Stimulated activated memory B cell treated with anti-CD40 and anti-IgM and Interleukin-4, amounts not matched to agents 10 μg/mL and 1 μg/mL and 100 μg/mL, for 72 hours (primary cell): ENCODE data around the gene TSKU.
A peak's percentile ranks its signal among the peaks of the same experiment; 100 is the strongest.

Experiments used
- ATAC-seq: fragments of 150-1000 bp; cut with Tn5 transposase; 2 replicates; pipeline ENCODE4 v1.10.0; 2021
- H3K27ac Mint-ChIP-seq: one replicate; pipeline ENCODE4 v1.8.0; 2022; ENCODE audit warnings: mild to moderate bottlenecking, mixed read lengths
- H3K27me3 Mint-ChIP-seq: one replicate; pipeline ENCODE4 v1.8.0; 2022; ENCODE audit warnings: mixed read lengths
- H3K36me3 Mint-ChIP-seq: one replicate; pipeline ENCODE4 v1.8.0; 2022; ENCODE audit warnings: mixed read lengths
- H3K4me1 Mint-ChIP-seq: one replicate; pipeline ENCODE4 v1.8.0; 2022; ENCODE audit warnings: mixed read lengths
- H3K4me3 Mint-ChIP-seq: one replicate; pipeline ENCODE4 v1.8.0; 2022; ENCODE audit warnings: mild to moderate bottlenecking, moderate library complexity, mixed read lengths
- H3K9me3 Mint-ChIP-seq: one replicate; pipeline ENCODE4 v1.8.0; 2022; ENCODE audit warnings: mixed read lengths

TSKU gene

DNA sequence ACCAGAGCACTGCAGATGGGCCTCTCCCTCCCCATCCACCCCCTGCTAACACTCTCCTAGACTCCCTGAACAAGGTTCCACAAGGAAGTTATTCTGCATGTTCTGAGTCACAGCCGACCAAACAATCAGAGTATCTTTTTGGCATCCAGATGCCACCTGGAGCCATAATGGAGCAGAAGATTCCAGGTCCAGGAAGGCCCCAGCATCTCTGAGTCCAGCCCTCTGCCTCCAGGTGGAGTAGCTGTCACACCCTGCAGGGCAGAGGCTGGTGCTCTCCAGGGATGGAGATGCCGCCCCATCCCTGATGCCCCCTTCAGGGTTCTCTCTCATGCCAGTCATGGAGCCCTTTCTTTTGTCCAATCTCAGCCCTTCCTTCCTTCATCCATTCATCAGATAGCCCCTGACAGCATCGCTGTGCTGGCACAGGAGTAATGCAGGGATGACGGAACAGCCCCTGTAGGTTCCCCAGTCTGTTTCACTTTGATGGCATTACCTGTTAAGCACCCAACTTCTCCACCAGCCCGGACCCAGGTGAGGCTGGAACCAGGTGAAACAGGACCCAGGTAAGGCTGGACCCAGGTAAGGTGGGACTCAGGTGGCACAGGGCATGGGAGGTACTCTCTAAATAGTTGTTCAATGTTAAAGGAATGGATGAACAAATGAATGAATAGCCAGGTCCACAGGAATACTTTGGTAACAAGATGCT is 20.1 kb upstream of the TSKU start:
- Mint-ChIP-seq H3K27me3 (peaks cover 36% of the 10 kb centered on the region), H3K4me1 (no peaks in the 10 kb centered on the region), H3K27ac (no peak overlapping the region), H3K9me3 (no peaks in the 10 kb centered on the region), H3K36me3 (no peaks in the 10 kb centered on the region), H3K4me3 (no peak overlapping the region)
- no peak for ATAC-seq

DNA sequence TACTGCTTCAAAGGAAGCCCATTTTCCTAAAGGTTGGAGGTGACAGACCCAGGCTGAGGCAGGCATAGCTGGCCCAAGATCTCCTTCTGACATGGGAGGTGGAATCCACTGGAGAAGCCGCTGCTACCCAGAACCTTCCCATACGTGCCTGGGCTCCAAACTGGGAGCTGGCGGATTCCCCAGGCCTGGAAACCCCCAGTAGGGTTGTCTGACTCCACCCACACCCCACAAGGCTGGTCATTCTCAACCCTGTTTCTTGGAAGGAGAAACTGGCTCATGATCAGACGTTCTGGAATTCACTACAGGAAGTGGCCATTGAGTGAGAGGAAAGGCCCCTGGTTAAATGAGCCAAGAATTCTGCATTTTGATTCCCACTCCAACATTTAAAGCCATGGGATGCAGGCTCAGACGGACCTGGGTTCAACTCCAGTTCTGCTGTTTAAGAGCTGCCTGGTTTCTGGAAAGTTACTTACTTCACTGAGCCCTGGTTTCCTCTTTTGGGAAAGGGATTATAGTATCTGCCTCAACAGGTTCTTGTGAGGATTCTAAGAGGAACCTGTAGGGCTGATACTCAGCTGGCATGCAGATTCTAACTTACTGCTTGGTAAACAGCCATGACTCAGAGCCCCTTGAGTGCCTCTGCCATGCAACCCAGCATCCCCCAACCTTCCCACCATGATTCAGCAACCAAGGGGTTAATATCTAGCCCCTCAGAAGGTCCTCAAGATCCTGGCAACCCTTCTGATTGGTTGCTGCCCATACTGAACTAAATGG is 19.4 kb upstream of the TSKU start:
- Mint-ChIP-seq H3K36me3 (no peaks in the 10 kb centered on the region), H3K4me1 (peaks cover 4% of the 10 kb centered on the region), H3K4me3 (no peak overlapping the region), H3K9me3 (no peaks in the 10 kb centered on the region), H3K27me3 (peaks cover 36% of the 10 kb centered on the region), H3K27ac (no peak overlapping the region)
- no peak for ATAC-seq

DNA sequence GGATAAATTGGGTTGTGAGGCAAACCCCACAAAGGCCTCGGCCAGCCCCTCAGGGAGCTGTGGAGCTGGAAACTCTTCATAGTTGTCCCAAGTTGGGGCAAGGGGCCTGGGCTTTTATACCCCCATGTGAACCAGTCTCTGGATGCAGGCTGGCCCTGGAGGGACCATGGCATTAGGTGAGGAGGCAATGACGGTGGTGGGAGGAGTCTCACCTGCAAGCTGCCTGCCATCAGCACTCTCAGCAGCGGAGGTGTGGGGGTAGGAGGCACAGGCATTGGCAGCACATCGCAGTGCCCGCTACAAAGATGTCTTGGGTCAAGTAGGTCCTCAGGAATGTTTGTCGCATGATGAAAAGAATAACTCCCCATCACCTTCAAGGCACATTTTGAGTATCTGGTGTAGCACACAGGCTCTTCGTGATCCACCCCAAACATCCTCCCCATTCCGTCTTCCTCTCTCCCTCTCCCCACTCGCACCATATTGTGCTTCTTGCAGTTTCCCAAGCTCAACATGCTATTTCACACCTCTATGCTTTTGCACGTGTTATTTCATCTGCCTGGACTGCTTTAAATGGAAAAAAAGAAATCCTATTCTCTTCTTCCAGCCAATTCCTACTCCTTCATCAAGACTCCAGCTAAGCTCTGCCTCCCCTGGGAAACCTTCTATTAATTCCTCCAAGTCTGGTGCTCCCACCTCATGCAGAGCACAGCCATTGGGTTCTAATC is 18.1 kb upstream of the TSKU start:
- H3K36me3 Mint-ChIP-seq, result no peaks in the 10 kb centered on the region
- peaks cover 6% of the 10 kb centered on the region for H3K4me1 Mint-ChIP-seq
- peaks cover 36% of the 10 kb centered on the region for H3K27me3 Mint-ChIP-seq
- H3K4me3 Mint-ChIP-seq, result no peak overlapping the region
- no peak for ATAC-seq
- no peaks in the 10 kb centered on the region for H3K9me3 Mint-ChIP-seq
- no peak overlapping the region for H3K27ac Mint-ChIP-seq

DNA sequence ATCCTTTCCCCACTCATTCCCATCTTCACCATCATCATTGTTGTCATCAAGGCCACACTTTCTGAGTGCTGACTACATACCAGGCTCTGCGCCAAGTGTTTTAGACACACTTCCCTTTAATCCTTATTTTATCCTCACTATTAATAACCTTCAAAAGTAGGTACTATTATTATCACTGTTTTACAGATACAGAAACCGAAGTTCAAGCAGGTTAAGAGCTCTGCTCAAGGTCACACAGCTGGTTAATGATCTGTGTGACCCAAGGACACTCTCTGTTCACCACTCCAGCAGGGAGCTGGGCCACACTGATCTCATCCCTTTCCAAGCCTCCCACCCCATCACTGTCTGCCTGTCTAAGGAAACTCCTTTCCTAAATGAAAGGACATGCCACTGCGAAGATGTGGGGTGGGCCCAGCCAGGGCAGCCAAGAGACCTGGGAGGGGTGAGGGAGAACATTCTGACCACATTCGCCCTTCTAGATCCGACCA is 17.2 kb upstream of the TSKU start:
- ATAC-seq, result no peak
- Mint-ChIP-seq H3K27me3 (peaks cover 36% of the 10 kb centered on the region), H3K4me3 (no peak overlapping the region), H3K36me3 (no peaks in the 10 kb centered on the region), H3K4me1 (peaks cover 6% of the 10 kb centered on the region), H3K27ac (no peak overlapping the region), H3K9me3 (no peaks in the 10 kb centered on the region)

DNA sequence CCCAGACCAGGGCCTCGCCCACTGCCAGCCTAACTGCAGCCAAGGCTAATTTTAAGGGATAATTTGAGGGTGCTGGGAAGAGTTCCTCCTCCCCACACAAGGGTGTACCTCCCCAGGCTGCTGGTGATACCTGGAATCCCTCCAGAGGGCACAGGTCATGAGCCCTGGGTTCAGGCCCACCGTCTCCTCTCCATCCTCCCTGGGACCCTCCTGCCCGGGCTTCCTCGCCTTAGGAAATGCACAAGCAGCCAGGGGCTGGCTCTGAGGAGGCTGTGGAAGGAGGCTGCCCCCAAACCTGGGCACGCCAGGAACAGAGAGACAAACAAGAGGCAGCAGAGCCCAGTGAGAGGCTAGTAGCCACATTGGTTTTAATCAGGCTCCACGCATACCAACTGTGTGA is 16.6 kb upstream of the TSKU start:
- Mint-ChIP-seq H3K9me3 (no peaks in the 10 kb centered on the region), H3K36me3 (no peaks in the 10 kb centered on the region), H3K27ac (no peak overlapping the region), H3K4me3 (no peak overlapping the region), H3K4me1 (peaks cover 6% of the 10 kb centered on the region), H3K27me3 (peaks cover 36% of the 10 kb centered on the region)
- no peak for ATAC-seq

DNA sequence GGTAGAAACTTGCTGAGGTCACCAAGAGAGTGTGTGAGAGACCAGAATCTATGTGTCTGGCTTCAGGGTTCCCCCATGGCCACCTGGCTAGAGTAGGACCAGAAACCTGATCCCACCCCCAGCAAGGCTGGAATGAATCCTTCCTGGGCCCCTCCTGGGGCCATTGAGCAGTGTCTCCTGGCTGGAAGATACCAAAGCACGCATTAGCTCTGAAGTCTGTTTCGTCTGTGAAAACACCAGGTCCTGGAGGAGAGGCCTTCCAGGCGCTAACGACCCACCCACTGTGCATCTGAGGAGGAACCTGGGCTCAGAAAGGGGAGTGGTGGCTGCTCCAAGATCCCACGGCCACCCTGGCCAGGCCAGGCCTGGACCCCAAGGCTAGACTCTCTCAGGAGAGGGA is 15.5 kb upstream of the TSKU start:
- H3K36me3 Mint-ChIP-seq, result no peaks in the 10 kb centered on the region

DNA sequence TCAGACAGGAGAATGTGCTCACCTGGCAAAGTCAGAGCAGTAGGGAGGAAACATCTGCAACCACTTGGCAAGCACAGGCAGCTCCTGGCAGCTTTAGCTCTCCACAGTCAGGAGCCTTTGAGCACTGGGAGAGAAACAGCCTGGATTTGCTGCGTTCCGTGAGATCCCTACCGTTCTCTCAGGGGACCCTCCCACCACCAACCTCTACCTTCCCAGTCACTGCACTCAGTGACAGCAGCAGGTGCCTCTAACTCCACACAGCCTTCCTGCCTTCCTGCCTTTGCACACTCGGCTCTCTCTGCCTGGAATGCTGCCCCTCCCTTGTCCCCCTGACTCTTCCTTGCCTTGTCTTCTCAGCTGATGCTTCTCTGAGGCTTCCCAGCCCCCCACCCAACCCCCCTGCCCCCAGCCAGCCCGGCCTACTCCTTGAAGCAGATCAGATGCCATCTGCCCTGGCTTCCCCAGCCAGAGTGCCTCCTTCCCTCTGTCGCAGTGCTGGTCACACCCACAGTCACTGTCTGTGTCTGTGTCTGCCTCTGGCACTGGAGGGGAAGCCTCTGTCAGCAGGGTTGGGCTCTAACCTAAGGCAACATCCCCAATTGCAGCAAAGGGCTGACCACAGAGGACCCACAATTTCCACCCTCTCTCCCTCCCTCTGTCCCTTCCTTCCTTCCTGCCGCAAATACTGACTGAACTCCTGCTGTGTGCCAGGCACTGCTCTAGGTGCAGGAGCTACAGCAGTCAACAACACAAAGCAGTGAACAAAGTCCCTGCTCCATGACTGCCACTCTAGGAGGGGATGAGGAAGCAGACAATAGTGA is 14.9 kb upstream of the TSKU start:
- H3K36me3 Mint-ChIP-seq, result no peaks in the 10 kb centered on the region
- ATAC-seq, result peak; percentile 7
- no peaks in the 10 kb centered on the region for H3K9me3 Mint-ChIP-seq
- peaks cover 6% of the 10 kb centered on the region for H3K4me1 Mint-ChIP-seq
- no peak overlapping the region for H3K27ac Mint-ChIP-seq
- peaks cover 46% of the 10 kb centered on the region for H3K27me3 Mint-ChIP-seq
- no peak overlapping the region for H3K4me3 Mint-ChIP-seq

More for the DNA sequence above, 15.5 kb upstream of the TSKU start:
- peaks cover 40% of the 10 kb centered on the region for H3K27me3 Mint-ChIP-seq
- ATAC-seq, result no peak
- H3K4me3 Mint-ChIP-seq, result no peak overlapping the region
- peaks cover 6% of the 10 kb centered on the region for H3K4me1 Mint-ChIP-seq
- no peak overlapping the region for H3K27ac Mint-ChIP-seq
- H3K9me3 Mint-ChIP-seq, result no peaks in the 10 kb centered on the region

DNA sequence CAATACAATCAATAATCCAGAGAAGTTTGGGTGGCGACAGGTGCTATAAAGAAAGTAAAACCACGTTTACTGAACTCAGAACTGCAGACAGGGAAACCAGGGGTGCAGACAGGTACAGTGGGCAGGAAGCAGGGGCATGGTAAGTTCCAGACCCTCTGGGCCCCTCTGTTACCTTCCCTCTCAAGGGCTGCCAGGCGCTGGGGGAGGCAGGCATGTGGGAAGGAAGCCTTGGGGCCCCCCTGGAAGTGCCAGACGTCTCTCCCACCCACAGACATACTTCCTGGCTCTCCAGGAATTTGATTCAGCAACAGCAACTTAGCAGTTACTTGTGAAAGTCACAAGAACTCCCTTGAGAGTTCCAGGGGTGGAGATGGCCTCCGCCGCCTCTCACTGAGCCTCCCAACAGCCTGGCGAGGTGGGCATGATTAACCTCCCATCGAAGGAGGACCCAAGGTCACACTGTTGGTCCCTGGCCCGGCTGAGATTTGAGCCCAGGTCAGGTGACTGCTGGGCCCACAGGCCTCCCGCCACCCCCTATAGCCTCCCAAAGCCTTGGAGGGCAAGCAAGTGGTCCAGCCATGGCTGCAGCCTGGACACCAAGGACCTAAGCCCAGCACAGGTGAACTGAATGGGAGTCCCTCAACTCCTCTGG is 14.1 kb upstream of the TSKU start:
- no peak for ATAC-seq
- H3K4me1 Mint-ChIP-seq, result peaks cover 6% of the 10 kb centered on the region
- H3K9me3 Mint-ChIP-seq, result no peaks in the 10 kb centered on the region
- peaks cover 47% of the 10 kb centered on the region for H3K27me3 Mint-ChIP-seq
- H3K27ac Mint-ChIP-seq, result no peak overlapping the region
- no peak overlapping the region for H3K4me3 Mint-ChIP-seq
- H3K36me3 Mint-ChIP-seq, result no peaks in the 10 kb centered on the region

DNA sequence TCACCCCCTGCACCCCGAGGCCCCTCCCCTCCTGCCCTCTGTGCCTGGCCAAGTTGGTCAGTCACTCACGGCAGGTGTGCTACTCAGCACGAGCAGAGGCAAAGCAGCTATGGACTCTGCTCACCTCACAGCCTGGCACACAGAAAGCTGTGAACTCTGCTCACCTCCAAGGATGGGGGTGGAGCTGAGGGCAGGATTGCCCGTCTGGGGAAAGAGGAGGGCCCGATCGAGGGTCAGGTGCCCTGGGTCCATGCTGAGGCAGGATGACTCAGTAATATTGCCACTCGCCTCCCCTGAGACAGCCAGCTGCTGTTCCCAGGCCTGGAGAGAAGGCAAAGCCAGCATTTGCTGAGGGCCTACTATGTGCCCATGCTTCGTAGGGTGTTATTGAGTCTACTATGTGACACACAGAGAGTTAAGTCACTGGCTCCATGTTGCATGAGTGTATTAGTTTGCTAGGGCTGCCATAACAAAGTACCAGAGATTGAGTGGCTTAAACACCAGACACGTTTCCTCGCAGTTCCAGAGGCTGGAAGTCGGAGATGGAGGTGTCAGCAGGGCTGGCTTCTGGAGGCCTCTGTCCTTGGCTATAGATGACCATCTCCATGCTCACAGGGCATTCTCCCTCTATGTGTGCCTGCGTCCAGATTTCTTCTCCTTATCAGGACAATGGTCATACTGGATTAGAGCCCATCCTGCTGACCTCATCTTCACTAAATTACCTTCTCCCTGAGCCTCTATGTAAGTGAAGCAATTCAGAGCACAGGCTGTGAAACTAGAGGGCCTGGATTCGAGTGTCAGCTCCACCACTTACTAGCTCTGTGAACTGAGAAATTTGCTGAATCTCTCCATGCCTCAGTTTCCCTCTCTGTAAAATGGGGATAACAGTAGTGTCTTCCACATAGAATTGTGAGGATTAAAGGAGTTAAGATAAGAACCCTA is 13.2 kb upstream of the TSKU start:
- Mint-ChIP-seq H3K27me3 (peaks cover 47% of the 10 kb centered on the region), H3K36me3 (peaks cover 6% of the 10 kb centered on the region), H3K9me3 (peaks cover 3% of the 10 kb centered on the region), H3K4me1 (peaks cover 6% of the 10 kb centered on the region), H3K27ac (no peak overlapping the region), H3K4me3 (no peak overlapping the region)
- ATAC-seq, result no peak

DNA sequence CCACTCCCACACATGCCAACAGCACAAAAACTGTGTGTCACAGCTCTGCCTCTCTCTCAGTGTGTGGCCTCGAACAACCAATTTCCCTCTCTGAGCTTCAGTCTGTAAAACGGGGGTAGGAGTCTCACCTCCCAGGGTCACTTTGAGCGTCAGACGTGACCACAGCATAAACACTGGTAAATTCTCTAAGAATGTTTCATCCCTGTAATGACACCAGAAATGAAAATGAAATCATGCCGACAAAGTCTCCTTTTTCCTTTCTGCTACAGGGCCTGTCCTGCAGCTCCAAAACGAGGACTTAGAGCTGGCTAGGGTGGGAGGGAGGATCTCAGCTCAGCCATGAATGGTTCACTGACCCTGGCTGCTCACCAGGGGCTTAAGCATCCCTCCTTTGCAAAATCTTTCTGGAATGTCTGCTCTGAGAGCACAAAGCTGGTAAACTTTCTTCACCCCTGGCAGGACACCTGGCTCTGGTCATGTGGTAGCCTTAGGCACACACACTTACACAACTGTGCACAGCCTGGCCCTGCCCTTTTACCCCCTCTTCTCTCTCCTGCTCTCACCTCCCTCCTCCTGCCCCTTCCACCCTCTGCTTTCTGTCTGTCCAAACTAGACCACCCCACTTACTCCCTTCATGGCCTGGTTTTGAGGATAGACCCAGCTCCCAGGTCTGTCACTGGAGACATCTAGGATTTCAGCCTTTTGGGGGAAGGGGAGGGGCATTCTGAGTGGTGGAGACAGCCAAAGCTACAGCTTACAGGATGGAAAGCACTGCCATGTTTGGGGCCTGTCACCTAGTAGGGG is 12.3 kb upstream of the TSKU start:
- Mint-ChIP-seq H3K36me3 (peaks cover 6% of the 10 kb centered on the region), H3K27me3 (peaks cover 40% of the 10 kb centered on the region), H3K4me3 (no peak overlapping the region), H3K27ac (no peak overlapping the region), H3K9me3 (peaks cover 3% of the 10 kb centered on the region), H3K4me1 (peaks cover 6% of the 10 kb centered on the region)
- ATAC-seq, result no peak

DNA sequence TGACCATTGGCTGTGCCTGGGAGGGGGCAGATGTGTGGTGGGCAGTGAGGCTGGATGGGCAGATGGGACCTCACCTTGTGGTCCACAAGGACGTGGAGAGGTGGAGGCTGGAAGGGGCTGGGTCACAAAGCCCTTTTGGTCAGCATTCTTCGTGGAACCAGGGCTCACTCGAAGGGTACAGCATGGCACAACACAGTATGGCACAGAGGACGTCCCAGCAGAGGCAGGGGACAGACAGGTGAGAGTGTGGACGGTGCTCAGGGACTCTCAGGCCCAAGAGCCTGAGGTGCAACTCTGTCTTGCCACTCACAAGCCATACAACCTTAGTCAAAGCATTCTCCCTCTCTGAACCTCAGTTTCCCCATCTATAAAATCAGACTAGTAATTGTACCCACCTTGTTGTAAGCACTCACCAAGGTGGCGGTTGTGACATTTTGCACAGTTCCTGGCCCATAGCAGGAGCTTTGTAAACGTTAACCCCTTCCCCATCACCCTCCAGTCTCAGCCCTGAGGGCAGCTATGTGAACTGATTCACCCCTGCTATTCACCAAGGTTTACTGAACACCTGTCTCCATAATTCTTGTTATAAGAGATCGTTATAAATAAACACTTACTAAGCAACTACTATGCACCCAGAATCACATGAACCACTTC is 11.6 kb upstream of the TSKU start:
- H3K4me1 Mint-ChIP-seq, result peaks cover 6% of the 10 kb centered on the region
- ATAC-seq, result no peak
- H3K9me3 Mint-ChIP-seq, result peaks cover 3% of the 10 kb centered on the region
- H3K27ac Mint-ChIP-seq, result no peak overlapping the region
- H3K36me3 Mint-ChIP-seq, result peaks cover 6% of the 10 kb centered on the region
- peaks cover 33% of the 10 kb centered on the region for H3K27me3 Mint-ChIP-seq
- no peak overlapping the region for H3K4me3 Mint-ChIP-seq

DNA sequence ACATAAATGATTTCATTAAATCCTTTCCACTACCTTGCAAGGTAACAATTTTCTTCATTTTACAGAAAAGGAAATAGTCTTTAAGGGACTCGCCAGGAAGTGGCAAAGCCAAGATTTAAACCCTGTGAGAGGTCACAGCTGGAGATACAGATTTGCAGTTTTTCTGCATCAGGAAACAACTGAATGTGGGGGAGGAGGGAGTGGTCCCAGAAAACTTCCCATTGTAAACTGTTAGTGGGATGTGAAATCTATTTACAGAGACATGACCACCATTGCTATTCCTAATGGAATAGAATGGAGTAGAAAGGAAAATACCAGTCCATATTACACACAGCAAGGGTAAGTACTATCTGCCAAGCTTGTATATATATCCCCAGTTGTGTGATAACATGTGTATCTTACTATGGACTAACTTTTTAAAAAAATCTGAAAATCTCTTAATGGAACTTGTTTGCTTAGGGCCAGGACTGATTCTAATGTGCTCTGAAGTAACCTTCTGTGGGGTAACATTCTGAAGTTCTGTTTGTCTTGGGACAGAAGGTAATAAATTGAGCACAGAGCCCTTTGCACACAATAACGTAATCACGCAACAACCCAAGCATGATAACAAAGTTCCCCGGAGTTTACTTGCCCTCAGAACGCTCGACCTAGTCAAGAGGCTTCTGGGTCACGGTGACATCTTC is 10.9 kb upstream of the TSKU start:
- Mint-ChIP-seq H3K27ac (no peak overlapping the region), H3K4me1 (peaks cover 6% of the 10 kb centered on the region), H3K4me3 (no peak overlapping the region), H3K27me3 (peaks cover 27% of the 10 kb centered on the region), H3K36me3 (peaks cover 6% of the 10 kb centered on the region), H3K9me3 (peaks cover 9% of the 10 kb centered on the region)
- no peak for ATAC-seq
